Cardiac fibroblast (primary cell): ENCODE results near the gene CDC42SE2.
"Not testable (repeated sequence)": the region's sequence is repeated elsewhere in the genome, so short reads cannot be mapped to it uniquely, and the experiment has no call there.

ENCODE experiments used
- DNase-seq, 2 donors: peaks; one replicate each; pipeline versions ENCODE4 v3.0.0 to v3.0.0-alpha.2; 2010; ENCODE audit warnings: low read depth in 2 of 2
- H3K4me3 ChIP-seq, 2 donors: replicated peaks in 1 of 2; 1 replicate in 1 of 2; 2 replicates in 1 of 2; pipeline ENCODE4 v1.5.1; 2011; ENCODE audit warnings: low read depth in 2 of 2, low read length in 2 of 2, mild to moderate bottlenecking in 2 of 2, moderate library complexity in 1 of 2
- CTCF ChIP-seq: IDR thresholded peaks from one replicate; pipeline ENCODE4 v1.5.1; 2011; ENCODE audit warnings: low read depth, mild to moderate bottlenecking, low read length, inconsistent platforms

The CDC42SE2 gene

GRCh38 chr5:131396015-131396414 is 132.2 kb downstream of the CDC42SE2 start:
- TF ChIP-seq CTCF: no peak
- DNase-seq: no peak
- H3K4me3 ChIP-seq: no peak overlapping the region

DNA sequence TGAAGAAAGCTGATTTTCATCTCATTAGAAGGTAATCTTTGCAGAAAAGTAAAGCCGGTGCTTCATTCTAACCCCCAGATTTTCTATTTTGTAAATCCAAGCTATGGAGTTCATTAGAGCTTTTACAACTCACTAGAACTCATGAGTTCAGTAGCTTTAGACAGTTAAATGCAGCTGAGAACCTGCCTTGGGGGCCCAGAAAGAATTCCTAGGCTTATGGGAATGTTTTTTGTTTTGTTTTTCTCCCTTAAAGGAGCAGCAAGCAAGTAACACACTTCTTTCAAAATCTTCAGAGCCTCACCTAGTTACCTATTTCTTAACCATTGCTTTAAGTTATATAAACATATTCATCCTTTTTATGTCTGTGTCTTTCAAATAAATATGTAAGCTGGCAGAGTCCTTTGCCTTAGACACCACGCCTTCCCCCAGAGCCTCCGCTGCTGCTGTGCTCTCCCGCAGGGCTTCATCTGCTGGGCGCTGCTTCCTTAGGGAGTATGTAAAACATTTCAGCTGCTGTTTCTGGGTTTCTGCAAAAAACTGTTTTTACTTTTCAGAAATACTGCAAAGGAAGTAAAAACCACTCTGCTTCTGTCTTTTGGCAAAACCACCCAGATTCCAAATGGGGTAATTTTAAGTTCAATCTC is 132.9 kb downstream of the CDC42SE2 start:
- H3K4me3 ChIP-seq: no peak overlapping the region
- no peak for DNase-seq
- TF ChIP-seq CTCF: no peak

- H3K4me3 ChIP-seq, DNase-seq: not testable (repeated sequence)
Observed at GRCh38 chr5:131399007-131399406, 135.2 kb downstream of the CDC42SE2 start.

GRCh38 chr5:131400585-131400984 is 136.7 kb downstream of the CDC42SE2 start:
- no peak for DNase-seq
- TF ChIP-seq CTCF: no peak
- H3K4me3 ChIP-seq: no peak overlapping the region

DNA sequence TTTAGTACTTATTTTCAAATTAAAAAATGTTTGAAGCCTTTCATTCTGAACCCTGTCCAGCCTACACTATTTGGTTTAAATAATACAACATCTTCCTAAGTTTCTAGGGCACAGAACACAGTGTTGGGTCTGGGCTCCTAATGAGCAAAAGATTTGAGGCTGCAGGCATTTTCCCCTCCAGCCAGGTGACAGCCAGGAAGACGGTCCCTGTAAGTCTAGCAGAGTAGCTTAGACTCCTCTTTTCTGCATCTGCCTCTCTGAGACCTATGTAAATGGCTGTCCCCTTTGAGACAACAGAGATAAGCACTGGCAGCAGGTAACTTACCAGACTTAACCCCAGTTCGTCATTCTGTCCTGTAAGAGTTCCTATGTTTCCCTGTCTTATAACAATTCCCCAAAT is 141.8 kb downstream of the CDC42SE2 start:
- no peak for DNase-seq
- no peak overlapping the region for H3K4me3 ChIP-seq
- no peak for TF ChIP-seq CTCF

DNA sequence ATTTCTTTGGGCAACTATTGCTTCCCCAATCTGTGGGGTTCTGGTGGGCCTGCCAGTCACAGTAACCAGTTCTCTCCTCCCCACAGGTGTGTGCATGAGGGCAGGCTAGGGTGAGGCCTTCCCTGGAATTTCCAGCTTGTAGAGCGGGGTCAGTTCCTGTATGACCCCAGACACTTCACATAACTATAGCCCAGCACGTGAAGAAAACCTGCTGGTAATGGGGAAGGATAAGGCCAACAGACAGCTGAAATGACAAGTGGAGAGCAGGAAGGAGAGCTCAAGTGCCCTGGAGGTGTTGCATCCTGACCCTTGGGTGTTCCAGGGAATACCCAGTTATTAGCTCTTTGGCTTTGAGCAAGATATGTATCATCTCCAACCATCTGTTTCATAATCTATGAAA is 142.2 kb downstream of the CDC42SE2 start:
- TF ChIP-seq CTCF: no peak
- DNase-seq: no peak

DNA sequence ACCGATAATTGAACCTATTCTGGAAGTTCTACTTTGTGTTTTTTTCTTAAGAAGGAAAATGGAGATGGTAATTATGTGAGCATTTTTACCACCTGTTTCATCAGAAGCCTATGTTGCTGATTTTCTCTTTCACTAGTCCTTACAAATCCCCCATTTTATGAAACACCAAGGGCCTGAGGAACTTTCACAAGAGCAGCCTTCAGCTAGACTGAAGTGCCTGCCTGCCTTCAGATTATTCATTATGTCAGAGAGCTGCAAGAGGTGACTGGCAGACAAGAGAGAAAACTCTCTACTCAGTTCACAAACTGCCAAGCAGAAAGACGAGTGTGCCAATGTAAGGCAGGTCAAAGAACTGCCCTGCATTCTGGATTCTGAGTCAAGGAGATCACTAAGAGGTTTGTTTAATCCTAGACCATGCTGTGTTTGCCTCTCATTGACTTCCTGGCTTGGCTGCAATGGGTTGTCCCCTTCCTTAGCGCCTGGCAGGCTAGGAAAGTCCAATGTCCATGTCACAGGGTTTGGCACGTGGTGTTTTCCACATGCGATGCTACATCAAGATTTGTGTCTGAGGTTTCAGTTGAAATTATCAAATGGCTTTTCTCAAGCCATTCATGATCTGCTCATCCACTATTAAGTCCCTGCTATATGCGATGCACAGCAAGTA is 143.3 kb downstream of the CDC42SE2 start:
- DNase-seq: no peak
- no peak overlapping the region for H3K4me3 ChIP-seq
- TF ChIP-seq CTCF: no peak

More for the DNA sequence above, 142.2 kb downstream of the CDC42SE2 start:
- no peak overlapping the region for H3K4me3 ChIP-seq
